ENCODE results near the gene MEF2A.

DNA sequence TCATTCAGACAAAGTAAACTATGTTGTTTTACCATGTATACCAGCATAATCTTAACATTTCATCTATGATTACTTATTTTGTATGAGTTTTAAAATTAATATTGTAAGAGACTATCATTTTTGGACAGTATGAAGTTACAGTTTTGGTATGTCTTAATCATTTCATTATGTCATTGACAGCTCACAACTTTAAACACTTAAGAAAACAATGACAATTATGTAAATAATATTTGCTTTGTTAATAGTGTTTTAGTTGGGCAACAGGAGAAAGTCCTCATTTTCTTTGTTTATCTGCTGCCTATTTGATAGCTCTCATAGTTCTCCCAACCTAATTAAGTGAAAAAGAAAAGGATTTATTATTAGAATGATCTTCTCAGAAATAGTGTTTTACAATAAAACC, 80.2 kb downstream of the MEF2A start:
- TF ChIP-seq, protein P1, sequence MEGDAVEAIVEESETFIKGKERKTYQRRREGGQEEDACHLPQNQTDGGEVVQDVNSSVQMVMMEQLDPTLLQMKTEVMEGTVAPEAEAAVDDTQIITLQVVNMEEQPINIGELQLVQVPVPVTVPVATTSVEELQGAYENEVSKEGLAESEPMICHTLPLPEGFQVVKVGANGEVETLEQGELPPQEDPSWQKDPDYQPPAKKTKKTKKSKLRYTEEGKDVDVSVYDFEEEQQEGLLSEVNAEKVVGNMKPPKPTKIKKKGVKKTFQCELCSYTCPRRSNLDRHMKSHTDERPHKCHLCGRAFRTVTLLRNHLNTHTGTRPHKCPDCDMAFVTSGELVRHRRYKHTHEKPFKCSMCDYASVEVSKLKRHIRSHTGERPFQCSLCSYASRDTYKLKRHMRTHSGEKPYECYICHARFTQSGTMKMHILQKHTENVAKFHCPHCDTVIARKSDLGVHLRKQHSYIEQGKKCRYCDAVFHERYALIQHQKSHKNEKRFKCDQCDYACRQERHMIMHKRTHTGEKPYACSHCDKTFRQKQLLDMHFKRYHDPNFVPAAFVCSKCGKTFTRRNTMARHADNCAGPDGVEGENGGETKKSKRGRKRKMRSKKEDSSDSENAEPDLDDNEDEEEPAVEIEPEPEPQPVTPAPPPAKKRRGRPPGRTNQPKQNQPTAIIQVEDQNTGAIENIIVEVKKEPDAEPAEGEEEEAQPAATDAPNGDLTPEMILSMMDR (IDR thresholded peaks at IDR 0.05) = no peak
- TF ChIP-seq POLR2A (IDR thresholded peaks at IDR 0.05) (no peak), EP300 (IDR thresholded peaks at IDR 0.05) (no peak)
